DMS153 treated with DMSO at 0.1 percent for 48 hours (cell line): Measurements from ENCODE around the gene PITX1.

Experiments used
- DNase-seq: peaks from one replicate; lab custom pipeline; 2025; ENCODE audit not compliant: unreplicated experiment; lab: John Stamatoyannopoulos, UW

Gene PITX1

GRCh38 chr5:135030123-135030955 lies 3.7 kb downstream of the PITX1 start:
- DNase-seq = no peak

GRCh38 chr5:135029477-135030122 lies 4.4 kb downstream of the PITX1 start:
- DNase-seq = no peak

- no peak for DNase-seq
Measured at GRCh38 chr5:135028791-135029476, 5.1 kb downstream of the PITX1 start.

GRCh38 chr5:135027697-135028615 lies 6.1 kb downstream of the PITX1 start:
- DNase-seq = no peak

- no peak for DNase-seq
Measured at GRCh38 chr5:135027266-135027696, 6.7 kb downstream of the PITX1 start.

GRCh38 chr5:135026645-135027265 lies 7.3 kb downstream of the PITX1 start:
- DNase-seq = no peak

GRCh38 chr5:135025730-135026644 lies 8.0 kb downstream of the PITX1 start:
- DNase-seq = no peak

GRCh38 chr5:135024956-135025729 lies 8.9 kb downstream of the PITX1 start:
- no peak for DNase-seq

GRCh38 chr5:135020111-135020895 lies 13.7 kb downstream of the PITX1 start:
- DNase-seq = no peak

GRCh38 chr5:135019314-135019713 lies 14.7 kb downstream of the PITX1 start:
- no peak for DNase-seq

- DNase-seq = no peak
Measured at GRCh38 chr5:135018457-135018856, 15.6 kb downstream of the PITX1 start.

- DNase-seq = no peak
Measured at GRCh38 chr5:135016861-135017290, 17.2 kb downstream of the PITX1 start.

GRCh38 chr5:135015942-135016341 lies 18.1 kb downstream of the PITX1 start:
- no peak for DNase-seq

- DNase-seq = no peak
Measured at GRCh38 chr5:135013947-135014570, 20.0 kb downstream of the PITX1 start.

GRCh38 chr5:135013445-135013844 lies 20.6 kb downstream of the PITX1 start:
- no peak for DNase-seq

- no peak for DNase-seq
Measured at GRCh38 chr5:135012951-135013391, 21.1 kb downstream of the PITX1 start.

- no peak for DNase-seq
Measured at GRCh38 chr5:135012033-135012588, 21.9 kb downstream of the PITX1 start.
